Colonic mucosa (tissue), 4 donors: ENCODE results near the gene CPLX3. TPM values are rescaled to one million over a fixed set of nuclear protein-coding genes. Genes with fewer than 3 reads are reported as not detected.

Experiments used
- DNase-seq: peaks from one replicate; pipeline ENCODE4 v3.0.0-alpha.2; 2020
- H3K27ac ChIP-seq: fragments of 200-600 bp; one replicate; pipeline ENCODE4 v1.8.0; 2021
- H3K27me3 ChIP-seq: fragments of 200-600 bp; one replicate; pipeline ENCODE4 v1.8.0; 2021
- H3K36me3 ChIP-seq: fragments of 200-600 bp; one replicate; pipeline ENCODE4 v1.8.0; 2021
- H3K4me1 ChIP-seq: fragments of 200-600 bp; one replicate; pipeline ENCODE4 v1.8.0; 2021; ENCODE audit warnings: mild to moderate bottlenecking
- H3K4me3 ChIP-seq: fragments of 200-600 bp; one replicate; pipeline ENCODE4 v1.8.0; 2021
- H3K9ac ChIP-seq, 2 donors: one replicate each; pipeline ENCODE4 v1.7.0; 2013; ENCODE audit warnings: control low read depth in 2 of 2, low read depth in 2 of 2, low read length in 2 of 2
- H3K9me3 ChIP-seq: fragments of 200-600 bp; one replicate; pipeline ENCODE4 v1.8.0; 2021
- intact Hi-C: fragments of 100-400 bp; cut with DNase I; formaldehyde crosslinking; loops from one replicate; pipeline ENCODE4 v1.14.1; 2022
- total RNA-seq, 2 donors: library from RNA; stranded (reverse); fragmentation: NEBNext Ultra II Directional in 1 of 2; extraction: Animal tissue kit (Norgen Biotek cat#: 25700) in 1 of 2; gene quantifications; one replicate each; pipeline ENCODE4 v1.2.1, GENCODE V29; 2021
- TF ChIP-seq, protein P1 (sequence below): fragments of 200-600 bp; IDR thresholded peaks from one replicate; pipeline ENCODE4 v1.8.0; 2022; ENCODE audit warnings: antibody characterized with exemption, mild to moderate bottlenecking
- donor health status: healthy.
- donor health status: DM: no; HTN: no; CAD: no.
- donor health status: DM: no; HTN: no; CAD: no.

The CPLX3 gene
- total RNA-seq, 2 donors from 2014 or later = not detected

DNA sequence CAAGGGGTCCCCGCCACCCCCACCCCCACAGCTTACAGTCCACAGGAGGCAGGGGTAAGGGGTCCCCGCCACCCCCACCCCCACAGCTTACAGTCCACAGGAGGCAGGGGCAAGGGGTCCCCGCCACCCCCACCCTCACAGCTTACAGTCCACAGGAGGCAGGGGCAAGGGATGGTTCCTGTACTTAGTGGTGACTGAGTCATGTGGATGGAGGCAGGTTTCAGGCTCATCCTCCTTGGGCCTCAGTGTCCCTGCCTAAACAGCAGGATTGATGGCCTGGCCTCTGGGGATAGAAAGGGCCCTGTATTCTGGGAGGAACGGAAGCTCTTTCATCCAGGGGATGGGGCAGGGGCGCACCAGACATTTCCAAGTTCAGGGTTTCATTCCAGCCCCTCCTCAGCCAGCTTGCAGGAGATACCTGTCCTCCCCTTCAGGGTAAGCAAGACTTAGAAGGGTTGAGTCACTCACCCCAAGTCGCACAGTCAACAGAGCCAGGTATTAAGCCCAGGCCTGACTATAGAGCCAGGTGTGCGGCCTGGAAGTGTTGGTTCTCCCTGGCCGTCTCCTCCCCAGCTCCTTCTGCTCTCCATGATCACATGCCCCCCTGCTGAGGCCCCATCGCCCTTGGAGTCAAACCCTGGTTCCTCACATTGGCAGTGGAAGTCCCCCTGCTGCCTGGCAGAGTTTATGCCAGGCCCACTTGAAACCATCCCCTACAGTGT is 32.0 kb upstream of the CPLX3 start:
- H3K9ac ChIP-seq = no peak overlapping the region
- no peak overlapping the region for H3K27ac ChIP-seq
- H3K4me1 ChIP-seq = peaks cover 26% of the 10 kb centered on the region
- no peaks in the 10 kb centered on the region for H3K9me3 ChIP-seq
- H3K4me3 ChIP-seq = no peak overlapping the region
- intact Hi-C loops = no loop called here
- no peaks in the 10 kb centered on the region for H3K36me3 ChIP-seq
- H3K27me3 ChIP-seq = no peaks in the 10 kb centered on the region
- DNase-seq = no peak
- TF ChIP-seq, protein P1, sequence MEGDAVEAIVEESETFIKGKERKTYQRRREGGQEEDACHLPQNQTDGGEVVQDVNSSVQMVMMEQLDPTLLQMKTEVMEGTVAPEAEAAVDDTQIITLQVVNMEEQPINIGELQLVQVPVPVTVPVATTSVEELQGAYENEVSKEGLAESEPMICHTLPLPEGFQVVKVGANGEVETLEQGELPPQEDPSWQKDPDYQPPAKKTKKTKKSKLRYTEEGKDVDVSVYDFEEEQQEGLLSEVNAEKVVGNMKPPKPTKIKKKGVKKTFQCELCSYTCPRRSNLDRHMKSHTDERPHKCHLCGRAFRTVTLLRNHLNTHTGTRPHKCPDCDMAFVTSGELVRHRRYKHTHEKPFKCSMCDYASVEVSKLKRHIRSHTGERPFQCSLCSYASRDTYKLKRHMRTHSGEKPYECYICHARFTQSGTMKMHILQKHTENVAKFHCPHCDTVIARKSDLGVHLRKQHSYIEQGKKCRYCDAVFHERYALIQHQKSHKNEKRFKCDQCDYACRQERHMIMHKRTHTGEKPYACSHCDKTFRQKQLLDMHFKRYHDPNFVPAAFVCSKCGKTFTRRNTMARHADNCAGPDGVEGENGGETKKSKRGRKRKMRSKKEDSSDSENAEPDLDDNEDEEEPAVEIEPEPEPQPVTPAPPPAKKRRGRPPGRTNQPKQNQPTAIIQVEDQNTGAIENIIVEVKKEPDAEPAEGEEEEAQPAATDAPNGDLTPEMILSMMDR = no peak

DNA sequence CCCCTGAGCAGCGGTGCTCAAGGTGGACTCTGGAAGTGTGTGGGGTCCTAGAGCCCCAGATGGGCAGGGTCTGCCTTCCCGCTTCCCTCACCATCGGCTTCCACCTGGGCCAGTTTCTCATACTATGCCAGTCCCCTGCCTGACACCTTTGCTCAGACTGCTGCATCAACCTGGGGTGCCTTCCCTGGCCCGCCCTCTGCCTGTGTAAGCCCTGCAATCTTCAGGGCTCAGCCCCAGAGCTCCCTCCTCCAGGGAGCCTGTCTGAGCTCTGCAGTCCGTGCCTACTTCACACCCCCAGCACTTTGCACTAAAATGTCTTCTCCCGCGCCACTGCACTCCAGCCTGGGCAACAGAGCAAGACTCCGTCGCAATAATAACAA is 31.5 kb upstream of the CPLX3 start:
- H3K9ac ChIP-seq = no peak overlapping the region
- peaks cover 23% of the 10 kb centered on the region for H3K4me1 ChIP-seq
- intact Hi-C loops = no loop called here
- no peaks in the 10 kb centered on the region for H3K36me3 ChIP-seq
- H3K27me3 ChIP-seq = no peaks in the 10 kb centered on the region
- H3K27ac ChIP-seq = no peak overlapping the region
- no peak for DNase-seq
- TF ChIP-seq, protein P1 = no peak
- no peak overlapping the region for H3K4me3 ChIP-seq
- no peaks in the 10 kb centered on the region for H3K9me3 ChIP-seq

DNA sequence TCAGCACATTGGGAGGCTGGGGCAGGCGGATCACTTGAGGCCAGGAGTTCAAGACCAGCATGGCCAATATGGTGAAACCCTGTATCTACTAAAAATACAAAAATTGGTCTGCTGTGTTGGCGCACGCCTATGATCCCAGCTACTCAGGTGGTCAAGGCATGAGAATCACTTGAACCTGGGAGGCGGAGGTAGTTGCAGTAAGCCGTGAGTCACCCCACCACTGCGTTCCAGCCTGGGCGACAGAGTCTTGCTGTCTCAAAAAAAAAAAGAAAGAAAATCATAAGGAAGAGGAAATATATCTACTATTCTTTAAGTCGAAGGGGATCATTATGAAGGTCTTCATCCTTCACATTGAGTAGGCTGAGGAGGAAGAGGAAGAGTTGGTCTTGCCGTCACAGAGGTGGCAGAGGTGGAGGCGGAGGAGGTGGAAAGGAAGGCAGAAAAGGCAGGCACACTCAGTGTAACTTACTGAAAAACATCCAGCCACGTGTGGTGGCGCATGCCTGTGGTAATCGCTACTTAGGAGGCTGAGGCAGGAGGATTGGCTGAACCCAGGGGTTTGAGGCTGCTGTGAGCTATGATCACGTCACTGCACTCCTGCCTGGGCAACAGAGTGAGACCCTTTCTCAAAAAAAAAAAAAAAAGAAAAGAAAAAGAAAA is 30.3 kb upstream of the CPLX3 start:
- Histone ChIP-seq H3K9me3 (no peaks in the 10 kb centered on the region), H3K4me1 (peaks cover 14% of the 10 kb centered on the region), H3K27me3 (no peaks in the 10 kb centered on the region), H3K36me3 (peaks cover 5% of the 10 kb centered on the region), H3K27ac (no peak overlapping the region), H3K4me3 (no peak overlapping the region), H3K9ac (no peak overlapping the region)
- TF ChIP-seq, protein P1 = no peak
- intact Hi-C loops = no loop called here
- DNase-seq = no peak

DNA sequence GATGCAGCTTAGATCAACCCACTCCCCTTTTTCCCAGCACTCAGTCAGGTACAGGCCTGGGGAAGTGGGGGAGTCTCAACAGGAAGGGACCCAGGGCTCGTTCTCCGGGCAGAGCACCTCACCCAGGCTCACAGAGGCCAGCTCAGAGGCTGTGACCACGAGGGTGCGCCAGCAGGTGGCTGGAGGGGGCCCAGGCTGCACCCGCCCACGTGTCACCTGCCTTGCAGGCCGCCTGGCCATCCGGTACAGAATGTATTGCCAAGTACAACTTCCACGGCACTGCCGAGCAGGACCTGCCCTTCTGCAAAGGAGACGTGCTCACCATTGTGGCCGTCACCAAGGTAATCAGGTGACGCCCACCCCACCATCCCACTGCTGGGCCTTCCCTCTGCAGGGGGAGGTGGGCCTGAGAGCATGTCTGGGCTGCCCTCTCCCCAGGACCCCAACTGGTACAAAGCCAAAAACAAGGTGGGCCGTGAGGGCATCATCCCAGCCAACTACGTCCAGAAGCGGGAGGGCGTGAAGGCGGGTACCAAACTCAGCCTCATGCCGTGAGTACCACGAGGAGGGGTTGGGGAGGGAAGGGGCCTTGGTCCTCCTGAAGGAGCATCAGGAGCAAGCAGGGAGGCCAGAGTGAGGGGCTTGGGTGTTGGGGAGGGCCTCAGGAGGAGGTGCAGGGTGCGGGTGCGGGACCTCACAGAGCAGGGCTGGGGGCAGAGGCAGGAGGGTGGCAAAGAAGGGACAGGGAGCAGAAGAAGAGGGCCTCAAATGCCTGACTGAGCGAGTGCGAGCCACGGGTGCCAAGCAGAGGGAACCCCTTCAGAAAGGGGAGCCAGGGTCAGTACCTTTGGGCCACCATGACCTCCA is 27.8 kb upstream of the CPLX3 start:
- no peaks in the 10 kb centered on the region for H3K27me3 ChIP-seq
- no peak overlapping the region for H3K4me3 ChIP-seq
- H3K9ac ChIP-seq = peak overlapping the region in 1 of 2 donors; percentile 43
- no peaks in the 10 kb centered on the region for H3K9me3 ChIP-seq
- peak; percentile 44 for DNase-seq
- peaks cover 5% of the 10 kb centered on the region for H3K4me1 ChIP-seq
- TF ChIP-seq, protein P1 = no peak
- intact Hi-C loops = no loop called here
- H3K27ac ChIP-seq = no peak overlapping the region
- peaks cover 23% of the 10 kb centered on the region for H3K36me3 ChIP-seq

DNA sequence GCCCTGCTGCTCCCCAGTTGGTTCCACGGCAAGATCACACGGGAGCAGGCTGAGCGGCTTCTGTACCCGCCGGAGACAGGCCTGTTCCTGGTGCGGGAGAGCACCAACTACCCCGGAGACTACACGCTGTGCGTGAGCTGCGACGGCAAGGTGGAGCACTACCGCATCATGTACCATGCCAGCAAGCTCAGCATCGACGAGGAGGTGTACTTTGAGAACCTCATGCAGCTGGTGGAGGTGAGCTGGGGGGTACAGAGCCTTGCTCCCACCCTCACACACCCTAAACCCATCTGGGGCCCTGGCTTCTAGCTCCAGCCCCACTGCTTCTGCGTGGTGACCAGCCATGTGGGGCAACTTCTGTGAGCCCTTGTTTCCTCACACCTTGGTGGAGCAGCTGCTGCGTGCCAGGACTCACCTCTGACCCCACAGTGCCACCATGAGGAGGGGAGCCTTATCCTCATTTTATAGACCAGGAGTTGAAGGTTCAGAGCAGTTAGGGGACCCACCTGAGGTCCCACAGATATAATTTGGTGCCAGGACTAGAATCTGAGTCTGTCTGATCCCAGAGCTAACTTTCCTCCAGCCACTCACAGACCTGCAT is 27.1 kb upstream of the CPLX3 start:
- H3K4me3 ChIP-seq = no peak overlapping the region
- peak overlapping the region; percentile 56 for H3K27ac ChIP-seq
- H3K27me3 ChIP-seq = no peaks in the 10 kb centered on the region
- peak overlapping the region in 1 of 2 donors; percentile 43 for H3K9ac ChIP-seq
- H3K9me3 ChIP-seq = no peaks in the 10 kb centered on the region
- peaks cover 5% of the 10 kb centered on the region for H3K4me1 ChIP-seq
- H3K36me3 ChIP-seq = peaks cover 25% of the 10 kb centered on the region
- intact Hi-C loops = no loop called here
- TF ChIP-seq, protein P1 = no peak
- DNase-seq = peak; percentile 28
